ENCODE results near the gene MUC5B.
"Not testable (repeated sequence)": the region's sequence is repeated elsewhere in the genome, so short reads cannot be mapped to it uniquely, and the experiment has no call there.

The MUC5B gene

DNA sequence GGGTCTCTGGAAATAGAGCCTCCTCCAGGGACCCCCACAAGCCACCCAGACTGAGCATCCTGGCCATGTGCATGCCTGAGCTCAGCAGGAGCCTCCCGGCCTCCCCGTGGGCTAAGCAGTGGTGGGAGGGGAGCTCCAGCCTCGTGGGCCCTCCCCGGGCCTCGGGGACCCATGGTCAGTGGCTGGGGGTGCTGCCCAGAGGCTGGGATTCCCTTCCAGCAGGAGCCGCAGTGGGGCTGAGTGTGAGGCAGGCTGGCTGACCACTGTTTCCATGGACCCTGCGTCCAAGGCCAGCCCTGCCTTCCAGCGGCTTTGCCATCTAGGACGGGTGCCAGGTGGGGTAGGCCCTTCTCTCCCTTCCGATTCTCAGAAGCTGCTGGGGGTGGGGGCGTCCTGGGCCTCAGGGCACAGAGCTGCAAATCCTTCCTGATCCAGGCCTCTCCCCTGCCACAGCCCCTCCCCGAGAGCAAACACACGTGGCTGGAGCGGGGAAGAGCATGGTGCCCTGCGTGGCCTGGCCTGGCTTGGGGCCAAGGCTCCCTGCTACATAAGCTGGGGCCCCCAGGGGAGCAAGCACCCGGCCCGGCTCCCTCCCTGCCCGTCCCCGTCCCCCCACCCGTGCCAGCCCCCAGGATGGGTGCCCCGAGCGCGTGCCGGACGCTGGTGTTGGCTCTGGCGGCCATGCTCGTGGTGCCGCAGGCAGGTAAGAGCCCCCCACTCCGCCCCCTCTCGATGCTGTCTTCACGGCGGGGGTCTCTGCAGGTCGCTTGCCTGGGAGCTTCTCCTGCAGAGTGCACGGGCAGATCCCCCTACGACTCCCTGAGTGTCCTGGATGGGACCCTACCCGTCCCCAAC is at the start of gene MUC5B:
MUC5B (plus strand) TSS at position 576 of the 855 bp plus-strand sequence; CDS start at position 634, 58 bp downstream.
- TF ChIP-seq CTCF (IDR thresholded peaks at IDR 0.05; ENCODE audit: insufficient read depth, low read depth, low read length, missing control alignments) = no peak
- H3K4me3 ChIP-seq (ENCODE audit: low read depth, low read length) = no peak within 1 kb of the TSS
- DNase-seq (ENCODE audit: low read depth) = no peak

DNA sequence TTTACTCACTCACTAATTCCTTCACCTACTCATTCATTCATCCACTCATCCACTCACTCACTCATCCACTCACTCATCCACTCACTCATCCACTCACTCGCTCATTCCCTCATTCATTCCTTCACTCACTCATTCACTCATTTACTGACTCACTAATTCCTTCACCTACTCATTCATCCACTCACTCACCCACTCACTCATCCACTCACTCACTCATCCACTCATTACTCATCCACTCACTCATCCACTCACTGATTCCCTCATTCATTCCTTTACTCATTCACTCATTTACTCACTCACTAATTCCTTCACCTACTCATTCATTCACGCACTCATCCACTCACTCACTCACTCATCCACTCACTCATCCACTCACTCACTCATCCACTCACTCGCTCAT is 49.5 kb upstream of the MUC5B start:
- H3K4me3 ChIP-seq (ENCODE audit: low read depth, low read length); DNase-seq (ENCODE audit: low read depth): not testable (repeated sequence)

GRCh38 chr11:1174441-1175370 is 48.2 kb upstream of the MUC5B start:
- no peak overlapping the region for H3K4me3 ChIP-seq (ENCODE audit: low read depth, low read length)
- TF ChIP-seq CTCF (IDR thresholded peaks at IDR 0.05; ENCODE audit: insufficient read depth, low read depth, low read length, missing control alignments) = no peak
- no peak for DNase-seq (ENCODE audit: low read depth)

DNA sequence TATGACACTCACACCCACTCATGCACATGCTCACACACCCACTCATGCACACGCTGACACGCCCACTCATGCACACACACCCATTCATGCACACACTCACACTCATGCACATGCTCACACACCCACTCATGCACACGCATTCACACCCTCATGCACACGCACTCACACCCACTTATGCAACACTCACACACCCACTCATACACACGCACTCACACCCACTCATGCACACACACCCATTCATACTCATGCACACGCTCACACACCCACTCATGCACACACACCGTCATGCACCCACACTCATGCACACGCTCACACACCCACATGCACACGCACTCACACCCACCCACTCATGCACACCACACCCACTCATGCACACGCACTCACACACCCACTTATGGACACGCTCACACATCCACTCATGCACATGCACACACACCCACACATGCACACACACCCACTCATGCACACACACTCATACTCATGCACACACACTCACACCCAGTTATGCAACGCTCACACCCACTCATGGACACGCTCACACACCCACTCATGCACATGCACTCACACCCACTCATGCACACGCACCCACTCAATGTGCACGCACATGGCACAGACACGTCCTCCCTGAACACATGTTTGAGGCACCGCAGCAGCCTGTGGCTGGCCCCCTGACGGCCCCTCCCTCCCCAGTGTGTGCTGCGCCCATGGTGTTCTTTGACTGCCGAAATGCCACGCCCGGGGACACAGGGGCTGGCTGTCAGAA is 47.2 kb upstream of the MUC5B start:
- H3K4me3 ChIP-seq (ENCODE audit: low read depth, low read length) = no peak overlapping the region
- no peak for TF ChIP-seq CTCF (IDR thresholded peaks at IDR 0.05; ENCODE audit: insufficient read depth, low read depth, low read length, missing control alignments)
- DNase-seq (ENCODE audit: low read depth) = no peak

- no peak for DNase-seq (ENCODE audit: low read depth)
- H3K4me3 ChIP-seq (ENCODE audit: low read depth, low read length) = no peak overlapping the region
- TF ChIP-seq CTCF (IDR thresholded peaks at IDR 0.05; ENCODE audit: insufficient read depth, low read depth, low read length, missing control alignments) = no peak
Observed at GRCh38 chr11:1176224-1177019, 46.4 kb upstream of the MUC5B start.

DNA sequence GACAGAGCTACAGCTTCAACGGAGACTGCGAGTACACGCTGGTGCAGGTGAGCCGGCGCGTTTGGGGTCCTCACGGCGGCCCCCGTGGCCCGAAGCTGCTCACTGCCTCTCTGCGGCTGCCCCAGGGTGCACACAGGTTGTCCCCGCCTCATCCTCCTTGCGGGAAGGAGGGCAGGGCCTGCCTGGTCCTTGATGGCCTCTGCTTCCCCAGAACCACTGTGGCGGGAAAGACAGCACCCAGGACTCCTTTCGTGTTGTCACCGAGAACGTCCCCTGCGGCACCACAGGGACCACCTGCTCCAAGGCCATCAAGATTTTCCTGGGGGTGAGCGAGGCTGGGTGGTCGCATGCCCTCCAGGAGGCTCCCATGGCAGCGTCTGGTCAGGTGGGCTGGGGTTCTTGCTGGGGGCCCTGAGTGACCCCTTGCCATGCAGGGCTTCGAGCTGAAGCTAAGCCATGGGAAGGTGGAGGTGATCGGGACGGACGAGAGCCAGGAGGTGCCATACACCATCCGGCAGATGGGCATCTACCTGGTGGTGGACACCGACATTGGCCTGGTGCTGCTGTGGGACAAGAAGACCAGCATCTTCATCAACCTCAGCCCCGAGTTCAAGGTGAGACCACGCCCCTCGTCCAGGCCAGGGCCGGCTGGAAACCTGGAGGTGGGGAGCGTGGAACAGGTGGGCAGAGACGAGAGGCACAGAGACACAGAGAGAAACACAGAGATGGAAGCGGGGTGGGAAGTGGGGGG is 45.7 kb upstream of the MUC5B start:
- no peak overlapping the region for H3K4me3 ChIP-seq (ENCODE audit: low read depth, low read length)
- no peak for TF ChIP-seq CTCF (IDR thresholded peaks at IDR 0.05; ENCODE audit: insufficient read depth, low read depth, low read length, missing control alignments)
- DNase-seq (ENCODE audit: low read depth) = no peak

Data from GM12865 (cell line).